ENCODE measurements around the gene CD274. TPM values are rescaled to one million over a fixed set of nuclear protein-coding genes. Genes with fewer than 3 reads are reported as not detected.

The CD274 gene
- total RNA-seq, 4 donors from 2014 or later: 1.4 to 10.4 (median 6.7) TPM

GRCh38 chr9:5480919-5481318 lies 30.6 kb downstream of the CD274 start:
- no peak for ATAC-seq (ENCODE audit: low FRiP score)
- TF ChIP-seq CTCF (IDR thresholded peaks at IDR 0.05): no peak
- DNase-seq (ENCODE audit: low spot score): no peak

- no peak for DNase-seq (ENCODE audit: low spot score)
Observed at GRCh38 chr9:5481322-5482040, 31.1 kb downstream of the CD274 start.

GRCh38 chr9:5482194-5482593 lies 31.9 kb downstream of the CD274 start:
- no peak for DNase-seq (ENCODE audit: low spot score)
- ATAC-seq (ENCODE audit: low FRiP score): no peak
- no peak for TF ChIP-seq CTCF (IDR thresholded peaks at IDR 0.05)

More at GRCh38 chr9:5481322-5482040, 31.1 kb downstream of the CD274 start:
- ATAC-seq (ENCODE audit: low FRiP score): no peak
- TF ChIP-seq CTCF (IDR thresholded peaks at IDR 0.05): no peak

- no peak for ATAC-seq (ENCODE audit: low FRiP score)
- no peak for DNase-seq (ENCODE audit: low spot score)
- no peak for TF ChIP-seq CTCF (IDR thresholded peaks at IDR 0.05)
Observed at GRCh38 chr9:5483306-5483705, 33.0 kb downstream of the CD274 start.

- ATAC-seq (ENCODE audit: low FRiP score) (no peak), DNase-seq (ENCODE audit: low spot score) (no peak)
- TF ChIP-seq CTCF (IDR thresholded peaks at IDR 0.05): no peak
Observed at GRCh38 chr9:5485378-5486085, 35.2 kb downstream of the CD274 start.

GRCh38 chr9:5486988-5487387 lies 36.6 kb downstream of the CD274 start:
- ATAC-seq (ENCODE audit: low FRiP score) (no peak), DNase-seq (ENCODE audit: low spot score) (no peak)
- TF ChIP-seq CTCF (IDR thresholded peaks at IDR 0.05): no peak

Data from omental fat pad (tissue), 4 donors.